ENCODE results near the gene WNT3A.

Gene WNT3A

DNA sequence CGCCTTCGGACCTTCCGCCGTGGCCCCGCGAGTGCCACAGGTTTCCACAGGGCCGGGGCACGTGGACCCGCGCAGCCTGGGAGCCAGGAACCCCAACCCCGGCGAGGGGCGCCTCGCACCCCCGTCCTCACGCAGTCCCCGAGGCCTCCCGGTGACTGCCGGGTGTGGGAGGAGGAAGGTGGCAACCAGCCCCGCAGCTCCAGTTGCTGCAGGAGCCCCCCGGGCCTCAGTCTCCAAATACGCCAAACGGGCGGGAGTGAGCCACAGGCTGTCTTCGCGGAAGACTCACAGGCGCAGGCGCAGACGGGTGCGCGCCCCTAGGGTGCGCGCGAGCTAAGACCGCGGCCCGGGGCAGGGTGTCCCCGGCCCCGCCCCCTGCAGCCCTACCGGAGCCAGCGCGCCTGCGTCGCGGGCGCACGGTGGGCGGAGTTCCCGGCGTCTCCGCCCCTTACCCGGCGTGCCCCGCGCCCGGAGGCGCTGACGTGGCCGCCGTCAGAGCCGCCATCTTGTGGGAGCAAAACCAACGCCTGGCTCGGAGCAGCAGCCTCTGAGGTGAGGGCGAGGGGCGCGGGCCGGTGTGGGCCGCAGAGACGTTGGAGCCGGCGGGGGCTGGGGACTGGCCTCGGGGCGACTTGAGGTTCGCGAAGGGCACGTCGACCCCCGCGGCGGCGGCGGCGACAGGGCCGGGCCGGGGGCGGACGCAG lies 75.6 kb downstream of the WNT3A start, which contains the start of gene ARF1 (continued):
- TF ChIP-seq, protein P1, sequence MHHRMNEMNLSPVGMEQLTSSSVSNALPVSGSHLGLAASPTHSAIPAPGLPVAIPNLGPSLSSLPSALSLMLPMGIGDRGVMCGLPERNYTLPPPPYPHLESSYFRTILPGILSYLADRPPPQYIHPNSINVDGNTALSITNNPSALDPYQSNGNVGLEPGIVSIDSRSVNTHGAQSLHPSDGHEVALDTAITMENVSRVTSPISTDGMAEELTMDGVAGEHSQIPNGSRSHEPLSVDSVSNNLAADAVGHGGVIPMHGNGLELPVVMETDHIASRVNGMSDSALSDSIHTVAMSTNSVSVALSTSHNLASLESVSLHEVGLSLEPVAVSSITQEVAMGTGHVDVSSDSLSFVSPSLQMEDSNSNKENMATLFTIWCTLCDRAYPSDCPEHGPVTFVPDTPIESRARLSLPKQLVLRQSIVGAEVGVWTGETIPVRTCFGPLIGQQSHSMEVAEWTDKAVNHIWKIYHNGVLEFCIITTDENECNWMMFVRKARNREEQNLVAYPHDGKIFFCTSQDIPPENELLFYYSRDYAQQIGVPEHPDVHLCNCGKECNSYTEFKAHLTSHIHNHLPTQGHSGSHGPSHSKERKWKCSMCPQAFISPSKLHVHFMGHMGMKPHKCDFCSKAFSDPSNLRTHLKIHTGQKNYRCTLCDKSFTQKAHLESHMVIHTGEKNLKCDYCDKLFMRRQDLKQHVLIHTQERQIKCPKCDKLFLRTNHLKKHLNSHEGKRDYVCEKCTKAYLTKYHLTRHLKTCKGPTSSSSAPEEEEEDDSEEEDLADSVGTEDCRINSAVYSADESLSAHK (tag by site-specific recombination; IDR thresholded peaks at IDR 0.05), result no peak
- TF ChIP-seq ZNF623 (tag by site-specific recombination; IDR thresholded peaks at IDR 0.05) (0 out of 2 replicates have a peak, but pooled peaks have one; percentile 18), ZNF610 (tag by site-specific recombination; IDR thresholded peaks at IDR 0.05; ENCODE audit: borderline replicate concordance) (peak; percentile 85; the same call in 1 of the 2 replicates), ZNF311 (tag by site-specific recombination; IDR thresholded peaks at IDR 0.05; ENCODE audit: borderline replicate concordance) (no peak), YY2 (tag by site-specific recombination; IDR thresholded peaks at IDR 0.05) (peak; percentile 84), ZNF626 (tag by site-specific recombination; IDR thresholded peaks at IDR 0.05) (no peak), ZNF248 (tag by site-specific recombination; IDR thresholded peaks at IDR 0.05) (no peak), ZEB2 (tag by site-specific recombination; IDR thresholded peaks at IDR 0.05) (peak; percentile 84)

DNA sequence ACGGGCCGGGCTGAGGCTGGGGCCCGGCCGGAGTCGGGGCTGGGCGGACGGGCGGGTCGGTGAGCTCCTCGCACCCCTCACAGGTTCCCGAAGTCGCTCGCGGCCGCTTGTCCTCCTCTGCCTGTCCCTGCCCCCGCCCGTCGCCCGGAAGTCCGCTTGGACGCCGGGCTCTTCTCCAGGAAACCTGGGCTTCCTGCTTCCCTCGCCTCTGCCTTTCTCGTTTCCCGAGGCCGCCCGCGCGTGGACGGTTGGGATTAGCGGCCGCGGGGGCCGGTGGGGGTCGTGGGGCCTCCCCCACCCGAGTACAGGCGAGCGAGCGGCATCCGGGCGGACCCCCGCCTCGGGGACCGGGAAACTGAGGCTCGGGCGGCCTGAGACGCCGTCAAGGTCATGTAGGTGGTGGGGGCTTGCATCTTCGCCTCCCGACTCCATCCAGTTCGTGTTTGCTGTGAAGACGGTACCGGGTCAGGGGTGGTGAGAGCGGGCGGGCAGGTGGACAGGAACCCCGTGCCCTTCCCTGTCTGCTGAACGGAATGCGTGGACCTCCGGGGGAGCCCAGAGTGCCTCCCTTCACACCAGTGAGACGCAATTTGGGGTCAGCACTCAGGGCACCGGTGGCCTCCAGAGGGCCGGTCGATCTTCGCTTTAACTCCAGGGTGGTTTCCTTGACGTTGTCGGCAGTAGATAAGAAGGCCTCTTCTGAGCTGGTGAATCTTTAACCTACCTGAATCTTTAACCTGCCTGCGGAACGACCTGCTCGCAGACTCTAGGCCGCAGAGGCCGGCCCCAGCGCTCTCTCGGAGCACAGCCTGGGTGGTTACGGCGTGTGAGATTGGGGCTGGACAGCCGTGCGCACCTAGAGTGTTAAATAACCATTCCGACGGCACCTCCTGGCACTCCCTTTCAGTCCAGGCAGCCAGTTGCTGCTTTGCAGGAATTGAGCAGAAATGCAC lies 76.4 kb downstream of the WNT3A start:
- Histone ChIP-seq H3K4me3 (ENCODE audit: low read depth, low read length) (peak overlapping the region; percentile 76), H3K27ac (ENCODE audit: extremely low read depth, low read depth, low read length) (peak overlapping the region; percentile 93), H3K36me3 (ENCODE audit: control insufficient read depth in 2 of 2, insufficient read depth in 1 of 2, low read length in 2 of 2) (peaks cover 0 to 35% of the 10 kb centered on the region in 2 experiments; a peak in 2 of 3 replicates), H3K4me1 (ENCODE audit: control insufficient read depth, insufficient read depth, low read length) (peaks cover 34% of the 10 kb centered on the region), H3K9me3 (ENCODE audit: control insufficient read depth, insufficient read depth, low read depth, low read length) (no peaks in the 10 kb centered on the region)
- ChIA-PET CTCF (interaction anchor here (0.5 to 1.5 kb wide), 6 partner anchors 48 to 812 kb away, joined by 3 to 5 read pairs (median 4); no protein-coding TSS in a partner anchor), POLR2A (interaction anchor here (0.5 to 2.9 kb wide), 14 partner anchors 9 to 400 kb away, joined by 3 to 21 read pairs (median 6); partner anchors contain the start of genes IBA57, MRPL55 and WNT9A)
- TF ChIP-seq GLIS1 (tag by site-specific recombination; IDR thresholded peaks at IDR 0.05) (no peak; the same call in 1 of the 2 replicates), ZNF394 (tag by site-specific recombination; IDR thresholded peaks at IDR 0.05; ENCODE audit: borderline replicate concordance) (no peak), ZSCAN30 (tag by site-specific recombination; IDR thresholded peaks at IDR 0.05) (0 out of 2 replicates have a peak, but pooled peaks have one; percentile 2), ZNF677 (tag by site-specific recombination; IDR thresholded peaks at IDR 0.05) (peak; percentile 56; the same call in 1 of the 2 replicates), ZNF501 (tag by site-specific recombination; IDR thresholded peaks at IDR 0.05) (peak; percentile 55; the same call in 1 of the 2 replicates), EGR2 (tag by site-specific recombination; IDR thresholded peaks at IDR 0.05; ENCODE audit: low read depth) (0 out of 2 replicates have a peak, but pooled peaks have one; percentile 7), RBAK (tag by site-specific recombination; IDR thresholded peaks at IDR 0.05) (no peak), ZNF335 (tag by site-specific recombination; conservative IDR thresholded peaks at IDR 0.05) (peak; percentile 27), GFI1B (tag by site-specific recombination; IDR thresholded peaks at IDR 0.05) (no peak), ZNF571 (tag by site-specific recombination; IDR thresholded peaks at IDR 0.05) (no peak), ZNF302 (tag by site-specific recombination; IDR thresholded peaks at IDR 0.05; ENCODE audit: low read depth) (no peak), TCF7L2 (IDR thresholded peaks at IDR 0.05; ENCODE audit: borderline replicate concordance, low read depth, low read length) (no peak), ZFP3 (tag by site-specific recombination; IDR thresholded peaks at IDR 0.05; ENCODE audit: low read depth) (no peak), ZNF561 (tag by site-specific recombination; IDR thresholded peaks at IDR 0.05; ENCODE audit: borderline replicate concordance) (peak; percentile 37; the same call in 1 of the 2 replicates), OVOL3 (tag by site-specific recombination; IDR thresholded peaks at IDR 0.05) (no peak), KLF8 (tag by site-specific recombination; IDR thresholded peaks at IDR 0.05) (no peak; the same call in 1 of the 2 replicates)
- TF ChIP-seq, protein P2, sequence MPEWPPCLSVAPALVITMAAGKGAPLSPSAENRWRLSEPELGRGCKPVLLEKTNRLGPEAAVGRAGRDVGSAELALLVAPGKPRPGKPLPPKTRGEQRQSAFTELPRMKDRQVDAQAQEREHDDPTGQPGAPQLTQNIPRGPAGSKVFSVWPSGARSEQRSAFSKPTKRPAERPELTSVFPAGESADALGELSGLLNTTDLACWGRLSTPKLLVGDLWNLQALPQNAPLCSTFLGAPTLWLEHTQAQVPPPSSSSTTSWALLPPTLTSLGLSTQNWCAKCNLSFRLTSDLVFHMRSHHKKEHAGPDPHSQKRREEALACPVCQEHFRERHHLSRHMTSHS (tag by site-specific recombination; IDR thresholded peaks at IDR 0.05), result no peak
- TF ChIP-seq, protein P3, sequence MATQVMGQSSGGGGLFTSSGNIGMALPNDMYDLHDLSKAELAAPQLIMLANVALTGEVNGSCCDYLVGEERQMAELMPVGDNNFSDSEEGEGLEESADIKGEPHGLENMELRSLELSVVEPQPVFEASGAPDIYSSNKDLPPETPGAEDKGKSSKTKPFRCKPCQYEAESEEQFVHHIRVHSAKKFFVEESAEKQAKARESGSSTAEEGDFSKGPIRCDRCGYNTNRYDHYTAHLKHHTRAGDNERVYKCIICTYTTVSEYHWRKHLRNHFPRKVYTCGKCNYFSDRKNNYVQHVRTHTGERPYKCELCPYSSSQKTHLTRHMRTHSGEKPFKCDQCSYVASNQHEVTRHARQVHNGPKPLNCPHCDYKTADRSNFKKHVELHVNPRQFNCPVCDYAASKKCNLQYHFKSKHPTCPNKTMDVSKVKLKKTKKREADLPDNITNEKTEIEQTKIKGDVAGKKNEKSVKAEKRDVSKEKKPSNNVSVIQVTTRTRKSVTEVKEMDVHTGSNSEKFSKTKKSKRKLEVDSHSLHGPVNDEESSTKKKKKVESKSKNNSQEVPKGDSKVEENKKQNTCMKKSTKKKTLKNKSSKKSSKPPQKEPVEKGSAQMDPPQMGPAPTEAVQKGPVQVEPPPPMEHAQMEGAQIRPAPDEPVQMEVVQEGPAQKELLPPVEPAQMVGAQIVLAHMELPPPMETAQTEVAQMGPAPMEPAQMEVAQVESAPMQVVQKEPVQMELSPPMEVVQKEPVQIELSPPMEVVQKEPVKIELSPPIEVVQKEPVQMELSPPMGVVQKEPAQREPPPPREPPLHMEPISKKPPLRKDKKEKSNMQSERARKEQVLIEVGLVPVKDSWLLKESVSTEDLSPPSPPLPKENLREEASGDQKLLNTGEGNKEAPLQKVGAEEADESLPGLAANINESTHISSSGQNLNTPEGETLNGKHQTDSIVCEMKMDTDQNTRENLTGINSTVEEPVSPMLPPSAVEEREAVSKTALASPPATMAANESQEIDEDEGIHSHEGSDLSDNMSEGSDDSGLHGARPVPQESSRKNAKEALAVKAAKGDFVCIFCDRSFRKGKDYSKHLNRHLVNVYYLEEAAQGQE (tag by site-specific recombination; IDR thresholded peaks at IDR 0.05), result peak; percentile 79
- TF ChIP-seq, protein P4, sequence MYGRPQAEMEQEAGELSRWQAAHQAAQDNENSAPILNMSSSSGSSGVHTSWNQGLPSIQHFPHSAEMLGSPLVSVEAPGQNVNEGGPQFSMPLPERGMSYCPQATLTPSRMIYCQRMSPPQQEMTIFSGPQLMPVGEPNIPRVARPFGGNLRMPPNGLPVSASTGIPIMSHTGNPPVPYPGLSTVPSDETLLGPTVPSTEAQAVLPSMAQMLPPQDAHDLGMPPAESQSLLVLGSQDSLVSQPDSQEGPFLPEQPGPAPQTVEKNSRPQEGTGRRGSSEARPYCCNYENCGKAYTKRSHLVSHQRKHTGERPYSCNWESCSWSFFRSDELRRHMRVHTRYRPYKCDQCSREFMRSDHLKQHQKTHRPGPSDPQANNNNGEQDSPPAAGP (tag by site-specific recombination; IDR thresholded peaks at IDR 0.05), result peak; percentile 51
